HG03066 (cell line): ENCODE data around the gene ATP5ME.
"Not testable (repeated sequence)": the region's sequence is repeated elsewhere in the genome, so short reads cannot be mapped to it uniquely, and the experiment has no call there.

Experiments
- ATAC-seq: cut with Tn5 transposase; IDR thresholded peaks from one replicate; pipeline ENCODE4 v1.9.1; 2021; ENCODE audit warnings: low read depth; ENCODE audit not compliant: unreplicated experiment

Gene ATP5ME

DNA sequence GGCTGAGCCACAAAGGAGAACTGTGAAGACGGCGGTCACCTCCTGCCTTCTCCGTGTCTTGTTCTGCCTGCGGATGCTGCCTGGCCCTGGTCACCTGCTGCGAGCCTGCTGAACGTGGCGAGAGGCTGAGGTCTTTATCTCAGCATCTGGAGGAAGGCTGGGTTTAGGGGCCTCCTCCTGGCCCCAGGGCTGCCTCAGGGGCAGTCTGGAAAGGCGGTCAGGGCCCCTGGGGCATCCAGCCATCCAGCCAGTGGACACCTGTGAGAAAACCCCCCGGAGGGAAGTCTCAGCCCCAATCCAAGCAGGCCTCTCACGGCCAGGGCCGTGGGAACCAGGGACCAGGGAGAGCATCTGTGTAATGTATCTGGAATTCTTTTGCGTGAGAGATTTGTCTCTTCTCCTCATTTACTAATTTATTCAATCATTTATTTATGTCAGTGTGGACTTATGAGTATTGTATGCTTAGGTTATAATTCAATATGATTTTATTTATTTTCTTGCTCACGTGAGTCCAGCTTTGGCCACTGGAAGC lies 37.4 kb downstream of the ATP5ME start:
- no peak for ATAC-seq

DNA sequence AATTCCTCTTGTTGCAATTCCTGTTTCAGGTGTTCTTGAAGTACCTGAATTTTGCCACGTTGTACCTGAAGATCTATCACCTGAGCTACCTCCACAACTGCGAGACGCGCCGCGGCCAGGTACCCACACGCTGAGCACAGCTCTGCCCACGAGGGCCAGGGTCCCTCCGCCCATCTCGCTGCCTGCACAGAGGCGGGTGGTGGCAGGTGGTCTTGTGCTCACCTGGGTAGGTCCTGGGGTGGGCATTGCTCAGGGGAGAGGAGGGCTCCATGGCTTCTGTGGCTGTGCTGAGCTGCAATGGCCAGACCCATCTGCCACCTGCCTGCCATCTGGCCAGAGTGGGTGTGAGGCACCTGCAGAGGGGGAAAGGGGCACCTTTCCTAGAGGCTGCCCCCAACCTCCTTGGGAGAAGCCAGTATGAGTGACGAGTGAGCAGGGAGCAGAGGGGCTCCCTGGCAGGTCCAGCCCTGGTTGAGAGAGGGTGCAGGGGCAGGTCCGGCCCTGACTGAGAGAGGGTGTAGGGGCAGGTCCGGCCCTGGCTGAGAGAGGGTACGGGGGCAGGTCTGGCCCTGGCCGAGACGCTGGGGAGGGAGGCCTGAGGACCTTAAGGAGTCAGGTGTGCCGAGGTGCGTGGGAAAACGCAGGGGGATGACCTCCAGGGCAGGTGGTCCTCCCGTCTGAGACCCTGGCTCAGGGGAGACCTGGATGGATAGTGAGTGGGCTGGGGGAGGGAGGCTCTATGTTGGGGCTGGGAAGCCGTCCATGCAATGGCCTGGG lies 38.0 kb downstream of the ATP5ME start:
- ATAC-seq = no peak

DNA sequence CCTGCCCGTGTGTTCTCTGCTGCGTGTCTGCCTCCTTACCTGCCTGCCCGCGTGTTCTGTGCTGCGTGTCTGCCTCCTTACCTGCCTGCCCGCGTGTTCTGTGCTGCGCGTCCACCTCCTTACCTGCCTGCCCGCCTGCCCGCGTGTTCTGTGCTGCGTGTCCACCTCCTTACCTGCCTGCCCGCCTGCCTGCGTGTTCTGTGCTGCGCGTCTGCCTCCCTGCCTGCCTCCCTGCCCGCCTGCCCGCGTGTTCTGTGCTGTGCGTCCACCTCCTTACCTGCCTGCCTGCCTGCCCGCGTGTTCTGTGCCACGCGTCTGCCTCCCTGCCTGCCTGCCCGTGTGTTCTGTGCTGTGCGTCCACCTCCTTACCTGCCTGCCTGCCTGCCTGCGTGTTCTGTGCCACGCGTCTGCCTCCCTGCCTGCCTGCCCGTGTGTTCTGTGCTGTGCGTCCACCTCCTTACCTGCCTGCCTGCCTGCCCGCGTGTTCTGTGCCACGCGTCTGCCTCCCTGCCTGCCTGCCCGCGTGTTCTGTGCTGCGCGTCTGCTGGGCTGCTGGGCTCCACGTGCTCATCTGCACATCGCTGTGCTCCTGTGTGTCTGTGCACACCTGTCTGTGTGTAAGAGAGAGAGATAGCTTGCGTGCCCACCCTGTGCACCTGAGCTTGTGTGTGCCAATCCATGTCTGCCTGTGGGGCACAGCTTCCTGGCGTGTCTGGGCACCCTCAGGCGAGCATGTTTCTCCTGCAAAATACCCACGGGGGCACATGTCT lies 38.8 kb downstream of the ATP5ME start:
- not testable (repeated sequence) for ATAC-seq

DNA sequence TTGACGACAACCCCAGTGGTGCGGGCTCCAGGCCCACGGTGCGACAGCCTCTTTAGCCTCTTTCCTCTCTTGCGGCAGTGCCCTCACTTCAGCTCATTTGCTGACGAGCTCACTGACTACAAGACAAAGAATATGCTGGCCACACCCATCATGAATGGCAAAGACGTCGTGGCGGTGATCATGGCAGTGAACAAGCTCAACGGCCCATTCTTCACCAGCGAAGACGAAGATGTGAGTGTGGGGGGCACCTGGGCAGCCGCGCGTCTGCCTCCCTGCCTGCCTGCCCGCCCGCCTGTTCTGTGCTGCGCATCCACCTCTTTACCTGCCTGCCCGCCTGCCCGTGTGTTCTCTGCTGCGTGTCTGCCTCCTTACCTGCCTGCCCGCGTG lies 39.5 kb downstream of the ATP5ME start:
- ATAC-seq = no peak

DNA sequence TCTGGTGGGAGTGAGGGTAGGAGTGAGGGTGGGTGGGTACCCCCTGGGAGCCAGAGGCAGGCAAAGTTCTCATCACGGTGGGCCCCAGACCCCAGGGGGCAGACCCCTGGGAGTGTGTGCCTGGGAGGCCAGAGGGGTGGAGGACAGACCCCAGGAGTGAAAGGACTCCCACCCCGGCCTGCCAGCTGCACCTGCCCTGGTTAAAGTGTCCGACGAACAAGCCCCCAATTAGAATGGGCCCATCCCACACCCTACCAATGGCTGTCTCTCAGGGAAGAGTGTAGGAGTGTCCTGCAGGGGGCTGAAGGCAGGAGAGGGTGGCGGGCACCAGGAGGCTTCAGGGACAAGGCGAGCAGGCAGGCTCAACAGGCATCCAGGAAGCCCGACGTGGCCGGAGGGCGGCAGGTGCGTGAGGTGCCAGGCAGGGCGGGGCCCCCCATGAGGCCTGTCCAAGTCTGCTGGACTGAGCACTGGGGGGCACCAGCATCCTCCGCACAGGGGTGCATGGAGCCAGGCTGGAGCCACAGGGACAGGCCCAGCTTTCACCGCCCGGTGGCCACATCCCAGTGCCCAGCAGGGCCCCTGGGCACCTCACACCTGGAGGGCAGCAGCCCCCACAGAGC lies 40.0 kb downstream of the ATP5ME start:
- ATAC-seq = no peak

DNA sequence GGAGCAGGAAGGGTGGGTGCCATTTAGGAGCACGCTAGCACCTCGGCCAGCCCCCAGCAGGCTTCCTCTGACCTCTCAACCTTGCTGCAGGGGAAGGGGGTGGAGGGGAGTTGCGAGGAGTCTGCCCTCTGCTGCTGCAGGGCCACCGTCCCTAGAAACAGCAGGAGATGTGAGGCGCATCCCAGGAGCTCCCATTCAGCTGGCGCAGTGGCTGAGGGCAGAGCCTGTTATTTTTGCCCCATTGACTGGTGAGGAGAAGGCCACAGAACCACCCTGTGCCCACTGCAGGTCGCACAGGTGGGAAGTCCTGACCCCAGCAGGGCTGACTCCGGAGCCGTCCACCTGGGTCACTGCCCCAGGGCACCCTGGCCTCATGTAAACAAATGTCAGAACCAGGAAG lies 40.7 kb downstream of the ATP5ME start:
- no peak for ATAC-seq

DNA sequence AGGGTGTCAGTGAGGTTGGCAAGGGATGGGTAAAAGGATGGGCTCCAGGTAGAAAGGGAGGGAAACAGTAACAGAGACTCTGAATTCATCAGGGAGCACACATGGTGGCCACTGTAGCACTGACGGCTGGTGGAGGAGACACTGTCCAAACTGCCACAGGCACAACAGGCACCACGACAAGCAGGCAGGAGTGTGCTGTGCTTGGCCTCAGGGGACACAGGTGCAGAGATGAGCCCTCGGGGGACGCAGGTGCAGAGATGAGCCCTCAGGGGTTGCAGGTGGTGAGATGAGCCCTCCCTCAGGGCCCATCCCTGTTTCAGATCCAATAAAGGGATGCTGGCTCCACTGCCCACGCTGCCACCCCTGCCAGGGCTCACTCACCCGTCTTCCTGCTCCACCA lies 41.1 kb downstream of the ATP5ME start:
- ATAC-seq = no peak

DNA sequence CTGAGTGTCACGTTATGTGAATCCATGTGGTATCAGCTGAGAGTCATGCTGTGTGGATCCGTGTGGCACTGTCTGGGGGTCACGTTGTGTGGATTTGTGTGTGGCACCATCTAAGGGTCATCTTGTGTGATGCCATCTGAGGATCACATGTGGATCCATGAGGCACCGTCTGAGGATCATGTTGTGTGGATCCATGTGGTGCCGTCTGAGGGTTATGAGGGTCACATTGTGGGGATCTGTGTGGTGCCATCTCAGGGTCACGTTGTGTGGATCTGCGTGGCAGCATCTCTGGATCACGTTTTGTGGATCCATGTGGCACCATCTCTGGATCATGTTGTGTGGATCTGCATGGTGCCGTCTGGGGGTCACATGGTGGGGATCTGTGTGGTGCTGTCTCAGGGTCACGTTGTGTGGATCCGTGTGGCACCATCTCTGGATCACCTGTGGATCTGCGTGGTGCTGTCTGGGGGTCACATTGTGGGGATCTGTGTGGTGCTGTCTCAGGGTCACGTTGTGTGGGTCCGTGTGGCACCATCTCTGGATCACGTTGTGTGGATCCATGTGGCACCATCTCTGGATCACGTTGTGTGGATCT lies 41.8 kb downstream of the ATP5ME start:
- ATAC-seq = no peak

DNA sequence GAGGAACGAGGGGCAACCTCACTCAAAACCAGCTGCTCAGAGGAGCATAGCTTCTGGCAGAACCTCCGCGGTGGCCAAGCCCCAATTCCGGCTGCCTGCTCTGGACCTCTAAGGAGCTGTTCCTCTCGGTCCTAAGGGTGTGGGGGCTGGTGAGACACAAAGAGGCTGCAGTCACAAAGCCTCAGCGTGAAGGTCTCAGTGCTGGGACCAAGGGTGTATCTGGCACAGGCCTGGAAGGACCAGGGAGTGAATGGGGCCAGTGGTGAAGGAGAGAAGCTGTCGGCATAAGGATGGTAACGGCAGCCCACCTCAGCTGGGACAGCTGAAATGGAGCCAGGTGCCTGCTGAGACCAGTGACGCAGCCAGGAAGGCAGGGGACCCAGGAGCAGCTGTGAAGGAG lies 43.4 kb downstream of the ATP5ME start:
- no peak for ATAC-seq

DNA sequence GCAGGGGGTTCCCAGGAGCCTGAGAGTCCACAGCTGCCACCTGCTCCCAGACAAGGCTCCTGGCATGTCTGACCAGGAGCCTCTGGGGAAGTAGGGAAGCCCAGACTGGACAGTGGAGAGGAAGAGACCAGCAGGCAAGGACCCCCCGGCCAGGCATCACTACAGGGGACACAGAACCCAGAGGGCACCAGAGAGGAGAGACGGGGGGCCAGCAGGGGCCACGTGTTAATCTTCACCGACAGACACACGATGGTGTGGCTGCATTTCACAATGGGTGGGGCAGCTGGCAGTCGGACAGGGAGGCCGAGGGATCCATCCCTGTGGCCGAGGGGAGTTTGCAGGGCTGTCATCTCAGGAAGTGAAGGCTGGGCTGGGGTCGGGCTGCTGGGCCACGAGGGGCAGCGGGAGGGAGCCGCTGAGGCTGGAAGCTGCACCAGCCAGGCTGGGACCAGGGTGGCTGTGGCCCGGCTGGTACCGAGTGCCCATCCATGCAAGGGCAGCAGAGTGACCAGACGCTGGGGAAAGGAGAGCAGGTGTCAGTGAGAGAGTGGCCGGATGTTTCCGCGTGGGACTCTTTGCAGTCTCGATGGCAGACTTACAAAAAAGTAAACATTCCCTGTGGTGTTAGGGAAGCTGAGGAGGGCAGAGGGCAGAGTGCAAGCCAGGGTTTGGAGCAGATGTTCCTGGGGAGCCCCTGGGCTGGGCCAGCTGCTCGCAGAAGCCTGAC lies 44.0 kb downstream of the ATP5ME start:
- no peak for ATAC-seq

DNA sequence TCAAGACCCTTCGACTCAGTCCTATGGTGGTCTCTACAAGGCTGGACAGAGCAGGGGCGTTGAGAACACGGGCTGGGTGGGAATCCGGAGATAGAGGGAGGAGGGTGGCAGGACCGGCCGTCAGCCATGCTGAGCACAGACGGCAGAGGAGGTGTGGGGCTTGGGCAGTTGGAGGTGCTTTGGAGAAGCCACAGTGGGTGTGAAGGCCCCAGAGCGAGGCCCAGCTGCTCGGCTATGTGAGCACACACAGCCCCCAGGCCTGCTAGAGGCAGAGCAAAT lies 44.5 kb downstream of the ATP5ME start:
- no peak for ATAC-seq

DNA sequence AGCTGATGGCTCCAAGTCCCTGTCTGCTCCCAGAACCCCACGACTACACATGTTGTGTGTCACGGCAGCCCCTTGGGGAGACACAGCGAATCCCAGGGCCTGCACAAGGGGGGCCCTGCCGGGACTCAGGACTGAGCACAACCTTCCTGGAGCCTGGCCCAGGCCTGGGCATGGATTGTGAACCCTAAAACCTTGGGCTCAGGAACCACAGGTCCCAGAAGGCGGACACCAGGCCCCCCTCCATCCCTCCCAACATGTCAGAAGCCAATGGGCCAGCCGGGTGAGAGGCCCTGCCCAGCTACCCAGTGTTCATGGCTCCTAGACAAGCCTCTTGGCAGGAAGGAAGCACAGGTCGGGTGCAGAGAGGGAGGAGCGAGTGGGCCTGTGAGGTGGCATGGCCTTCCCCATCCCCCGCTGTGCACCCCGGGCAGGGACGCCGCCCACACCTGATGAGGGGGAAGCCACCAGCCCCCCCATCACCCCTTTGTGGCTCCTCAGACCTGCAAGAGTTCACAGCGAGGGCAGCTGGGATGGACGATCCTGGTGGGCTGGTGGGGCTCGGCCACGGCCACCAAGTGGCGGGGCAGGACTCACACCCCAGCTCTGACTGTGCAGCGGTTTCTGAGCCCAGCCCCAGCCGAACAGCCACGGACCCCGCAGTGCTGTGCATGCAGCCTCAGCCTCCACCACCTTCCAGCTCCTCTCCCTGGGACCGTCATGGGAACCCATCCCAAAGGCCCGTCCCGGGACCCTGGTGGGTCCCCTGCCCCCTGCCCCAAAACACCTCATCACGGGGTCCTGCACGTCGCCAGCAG lies 45.0 kb downstream of the ATP5ME start:
- ATAC-seq = no peak

DNA sequence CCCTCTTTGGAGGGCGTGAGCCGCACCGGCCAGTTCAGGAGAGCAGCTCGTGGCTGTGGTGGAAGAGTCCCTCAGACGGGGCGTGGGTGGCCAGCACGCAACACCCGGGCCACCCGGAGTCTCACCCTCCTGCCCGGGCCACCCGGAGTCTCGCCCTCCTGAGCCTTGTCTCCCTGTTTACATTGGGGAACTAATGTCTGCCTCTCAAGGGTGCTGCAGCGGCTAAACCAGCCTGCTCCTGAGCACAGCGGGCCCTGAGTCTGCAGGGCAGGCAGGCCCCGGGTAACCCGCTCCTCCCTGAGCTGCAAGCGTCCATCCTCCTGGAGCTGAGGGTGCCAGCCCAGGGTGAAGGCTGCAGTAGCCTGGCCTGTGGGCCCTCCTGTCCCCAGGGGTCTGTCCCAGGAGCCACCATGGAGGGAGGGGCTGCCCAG lies 45.8 kb downstream of the ATP5ME start:
- no peak for ATAC-seq

DNA sequence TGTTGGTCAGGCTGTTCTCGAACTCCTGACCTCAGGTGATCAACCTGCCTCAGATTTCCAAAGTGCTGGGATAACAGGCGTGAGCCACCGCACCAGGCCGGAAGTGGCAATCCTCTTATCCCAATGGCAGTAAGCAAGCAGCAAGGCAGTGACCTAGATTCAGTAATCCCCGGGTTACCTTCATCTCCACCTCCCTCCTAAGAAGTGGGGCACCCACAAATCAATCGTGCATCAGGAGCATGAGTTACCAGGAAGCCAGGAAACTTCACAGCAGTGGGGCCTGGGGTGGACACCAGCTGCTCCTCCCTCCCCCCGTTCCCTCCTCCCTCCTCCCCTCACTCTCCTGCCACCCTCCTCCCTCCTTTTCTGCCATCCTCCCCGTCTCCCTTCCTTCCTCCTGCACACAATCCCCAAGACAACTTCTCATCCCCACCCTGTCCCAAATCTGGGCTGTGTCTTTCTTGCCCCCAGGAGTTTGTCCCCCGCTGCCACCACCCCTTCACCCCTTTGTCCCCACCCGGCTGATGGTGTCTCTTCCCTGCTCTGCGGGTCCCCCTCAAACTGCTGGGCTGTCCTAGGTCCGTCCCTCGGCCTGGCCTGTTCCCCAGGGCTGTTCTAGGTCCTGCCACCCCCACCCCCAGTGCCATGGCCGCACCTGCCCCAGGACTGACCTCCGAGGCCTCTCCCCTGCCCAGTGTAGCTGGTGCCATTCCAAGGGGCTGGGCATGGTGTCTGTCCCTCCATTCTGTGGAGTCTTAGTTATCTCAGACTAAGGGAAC lies 46.5 kb downstream of the ATP5ME start:
- no peak for ATAC-seq

DNA sequence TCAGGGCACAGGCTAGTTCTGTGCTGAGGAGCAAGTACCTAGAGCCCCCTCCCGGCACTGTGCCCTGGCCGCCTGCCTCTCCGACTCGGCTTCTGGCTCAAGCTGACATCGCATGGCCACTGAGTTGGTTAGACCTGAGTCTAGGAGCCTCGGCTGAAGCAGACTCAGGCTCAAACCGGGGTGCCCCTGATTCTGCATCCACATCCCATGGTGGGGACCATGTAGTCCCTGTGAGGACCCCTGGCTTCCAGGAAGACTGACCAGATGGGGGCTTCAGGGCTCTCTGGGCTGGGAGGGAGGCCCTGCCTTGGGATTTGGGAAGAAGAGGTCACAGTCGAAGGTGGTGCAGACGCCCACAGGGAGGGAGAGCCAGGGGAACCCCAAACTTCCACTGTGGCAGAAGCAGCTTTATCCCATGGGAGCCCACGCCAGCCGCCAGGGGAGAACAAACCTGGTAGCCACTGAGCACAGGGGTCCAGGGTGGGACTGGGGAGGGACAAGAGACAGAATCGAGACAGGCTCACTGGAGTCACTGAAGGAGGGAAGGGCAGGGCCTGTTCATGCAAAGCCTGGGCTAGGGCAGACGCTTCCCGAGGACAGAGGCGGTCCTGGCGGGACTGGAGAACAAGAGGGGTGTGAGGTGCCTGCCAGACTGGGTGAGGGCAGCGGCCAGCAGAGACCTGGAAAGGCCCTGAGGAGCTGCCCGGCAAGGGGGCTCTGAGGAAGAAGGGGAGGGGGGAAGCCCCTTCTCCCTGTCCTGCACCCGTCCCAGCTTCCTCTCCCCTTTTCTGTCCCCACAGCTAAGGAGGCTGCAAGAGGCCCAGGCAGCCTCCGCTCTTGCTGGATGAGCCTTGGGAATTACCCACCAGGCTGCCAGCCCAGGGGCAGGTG lies 47.6 kb downstream of the ATP5ME start:
- no peak for ATAC-seq

DNA sequence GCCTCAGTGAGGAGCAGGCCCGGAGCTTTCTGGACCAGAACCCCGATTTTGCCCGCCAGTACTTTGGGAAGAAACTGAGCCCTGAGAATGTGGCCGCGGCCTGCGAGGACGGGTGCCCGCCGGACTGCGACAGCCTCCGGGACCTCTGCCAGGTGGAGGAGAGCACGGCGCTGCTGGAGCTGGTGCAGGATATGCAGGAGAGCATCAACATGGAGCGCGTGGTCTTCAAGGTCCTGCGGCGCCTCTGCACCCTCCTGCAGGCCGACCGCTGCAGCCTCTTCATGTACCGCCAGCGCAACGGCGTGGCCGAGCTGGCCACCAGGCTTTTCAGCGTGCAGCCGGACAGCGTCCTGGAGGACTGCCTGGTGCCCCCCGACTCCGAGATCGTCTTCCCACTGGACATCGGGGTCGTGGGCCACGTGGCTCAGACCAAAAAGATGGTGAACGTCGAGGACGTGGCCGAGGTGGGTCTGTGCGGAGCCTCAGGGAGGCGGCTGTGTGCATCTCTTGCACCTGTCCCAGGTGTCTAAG lies 48.4 kb downstream of the ATP5ME start:
- no peak for ATAC-seq

DNA sequence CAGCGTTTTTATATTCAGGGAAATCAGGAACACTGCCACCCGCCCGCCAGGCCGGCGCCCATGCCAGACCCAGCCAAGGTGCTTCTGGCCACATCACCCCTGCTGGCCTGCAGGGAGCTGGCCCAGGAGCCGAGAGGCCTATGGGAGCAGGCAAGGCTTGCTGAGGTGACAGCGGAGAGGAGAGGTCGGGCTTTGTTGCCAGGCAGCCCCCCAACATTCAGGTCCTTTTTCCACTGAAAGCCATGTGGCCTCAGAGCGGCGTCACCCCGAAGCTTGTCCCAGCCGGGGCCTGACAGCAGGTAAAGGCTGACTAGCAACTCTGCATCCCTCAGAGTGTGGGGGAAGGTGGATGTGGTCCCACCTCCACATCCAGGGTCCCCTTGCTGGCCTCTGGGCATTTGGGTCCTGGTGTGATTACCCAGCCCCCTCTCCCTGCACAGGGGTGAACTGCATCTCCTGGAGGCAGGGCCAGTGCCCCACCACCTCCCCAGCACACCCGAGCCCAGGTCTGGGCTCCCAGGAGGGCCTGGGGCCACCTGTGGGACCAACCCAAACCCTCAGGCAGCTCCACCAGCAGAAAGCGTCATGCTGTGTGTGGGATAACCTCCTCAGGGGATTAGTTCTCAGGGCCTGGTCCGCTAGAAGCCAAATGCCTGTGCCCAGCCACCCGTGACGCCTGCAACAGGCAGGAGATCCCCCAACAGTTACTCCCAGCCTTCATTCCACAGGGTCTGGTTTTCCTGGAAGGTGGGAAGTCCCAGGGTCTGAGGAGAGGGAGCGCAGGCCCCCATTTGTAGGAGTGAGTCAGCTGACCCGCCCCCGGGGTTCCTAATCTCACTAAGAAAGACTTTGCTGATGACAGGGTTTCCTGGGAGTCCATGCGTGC lies 49.1 kb downstream of the ATP5ME start, which contains the start of gene PDE6B:
Gene PDE6B, plus strand, starts transcription at position 869 of the 886 bp plus-strand sequence. CDS start 54 bp downstream, outside the sequence.
- no peak for ATAC-seq
